Body of pancreas (tissue), 4 donors: ENCODE data around the gene ZNF574. TPM values are rescaled to one million over a fixed set of nuclear protein-coding genes. Genes with fewer than 3 reads are reported as not detected.

Source experiments
- ATAC-seq: fragments of 150-250 bp; one replicate; pipeline ENCODE4 v1.9.1; 2016
- DNase-seq, 4 donors: peaks; one replicate each; pipeline ENCODE4 v3.0.0-alpha.2; 2019
- H3K27ac ChIP-seq, 4 donors: fragments of 200-600 bp; sonication (generic); 1 replicate in 3 of 4; 2 replicates in 1 of 4; pipeline versions ENCODE4 v1.5.1 to v1.6.1; 2016 to 2019; ENCODE audit warnings: mild to moderate bottlenecking in 1 of 4, mixed read lengths in 1 of 4, moderate library complexity in 1 of 4
- H3K27me3 ChIP-seq, 2 donors: fragments of 200-600 bp; sonication (generic); one replicate each; pipeline ENCODE4 v1.6.0; 2016; ENCODE audit warnings: mild to moderate bottlenecking in 1 of 2
- H3K36me3 ChIP-seq, 2 donors: fragments of 200-600 bp; sonication (generic); replicated peaks in 1 of 2; 2 replicates each; pipeline ENCODE4 v1.5.1; 2016; ENCODE audit warnings: low read depth in 2 of 2; ENCODE audit not compliant: insufficient read depth in 1 of 2
- H3K4me1 ChIP-seq: fragments of 200-600 bp; sonication (generic); one replicate; pipeline ENCODE4 v1.6.0; 2016
- H3K4me3 ChIP-seq, 2 donors: fragments of 200-600 bp; sonication (generic); 1 replicate in 1 of 2; 2 replicates in 1 of 2; pipeline ENCODE4 v1.5.1; 2016 to 2019
- H3K9me3 ChIP-seq, 3 donors: fragments of 200-600 bp; sonication (generic); 1 replicate in 2 of 3; 2 replicates in 1 of 3; pipeline ENCODE4 v1.5.1; 2016
- CTCF ChIP-seq, 7 experiments: fragments of 450-650 bp in 4 of 7; fragments of 200-600 bp in 3 of 7; sonication (generic) in 3 of 7; IDR thresholded peaks; one replicate each; pipeline ENCODE4 v1.5.1; 2016 to 2019; ENCODE audit warnings: antibody characterized with exemption in 7 of 7
- POLR2A ChIP-seq, 3 donors: fragments of 450-650 bp; IDR thresholded peaks; one replicate each; pipeline ENCODE4 v1.6.1; 2016; ENCODE audit warnings: antibody characterized with exemption in 3 of 3, mild to moderate bottlenecking in 2 of 3
- WGBS, 2 donors: methylation state at CpG; one replicate each; pipeline ENCODE4 v1.1.5; 2017; 5-methylcytosine and 5-hydroxymethylcytosine counted together
- intact Hi-C: fragments of 100-400 bp; cut with DNase I; formaldehyde crosslinking; loops from one replicate; pipeline ENCODE4 v1.15.1; 2023
- total RNA-seq, 2 donors: library from RNA; depleted of rRNA; stranded (reverse); fragments of >200 nt; gene quantifications; one replicate each; pipeline ENCODE4 v1.1.0, GENCODE V29; 2016

Gene ZNF574
- total RNA-seq, 2 donors from 2014 or later = 8.6 to 14.2 TPM

- no peak for ATAC-seq
- no peaks in the 10 kb centered on the region for H3K9me3 ChIP-seq
- no peak for DNase-seq
- H3K4me3 ChIP-seq = no peak overlapping the region
- H3K4me1 ChIP-seq = peaks cover 33% of the 10 kb centered on the region
- intact Hi-C loops = no loop called here
- peaks cover 19 to 22% of the 10 kb centered on the region in 2 donors for H3K36me3 ChIP-seq
- TF ChIP-seq POLR2A (IDR thresholded peaks at IDR 0.05) (no peak), CTCF (IDR thresholded peaks at IDR 0.05) (no peak)
- no peak overlapping the region for H3K27ac ChIP-seq
- H3K27me3 ChIP-seq = no peaks in the 10 kb centered on the region
- 60 to 73% methylated on average over 8 to 15 of the region's 15 CpGs for WGBS, 2 donors
Measured at GRCh38 chr19:42078538-42079275, 2.7 kb downstream of the ZNF574 start.

GRCh38 chr19:42079276-42079669 lies 3.3 kb downstream of the ZNF574 start:
- 85% methylated on average over 8 to 16 of the region's 16 CpGs for WGBS, 2 donors
- TF ChIP-seq CTCF (IDR thresholded peaks at IDR 0.05) = no peak
- no peak for TF ChIP-seq POLR2A (IDR thresholded peaks at IDR 0.05)

GRCh38 chr19:42079886-42080763 lies 4.2 kb downstream of the ZNF574 start:
- no peak for ATAC-seq
- peaks cover 19 to 22% of the 10 kb centered on the region in 2 donors for H3K36me3 ChIP-seq
- no peak overlapping the region for H3K27ac ChIP-seq
- peaks cover 27% of the 10 kb centered on the region for H3K4me1 ChIP-seq
- DNase-seq = no peak
- H3K9me3 ChIP-seq = no peaks in the 10 kb centered on the region
- no peak for TF ChIP-seq POLR2A (IDR thresholded peaks at IDR 0.05)
- no peak for TF ChIP-seq CTCF (IDR thresholded peaks at IDR 0.05)
- H3K27me3 ChIP-seq = no peaks in the 10 kb centered on the region
- intact Hi-C loops = no loop called here
- 93 to 98% methylated on average over 11 to 33 of the region's 44 CpGs for WGBS, 2 donors
- no peak overlapping the region for H3K4me3 ChIP-seq

More at GRCh38 chr19:42079276-42079669, 3.3 kb downstream of the ZNF574 start:
- H3K9me3 ChIP-seq = no peaks in the 10 kb centered on the region
- peaks cover 19 to 22% of the 10 kb centered on the region in 2 donors for H3K36me3 ChIP-seq
- H3K4me1 ChIP-seq = peaks cover 33% of the 10 kb centered on the region
- H3K27ac ChIP-seq = no peak overlapping the region
- H3K27me3 ChIP-seq = no peaks in the 10 kb centered on the region
- no peak overlapping the region for H3K4me3 ChIP-seq
- intact Hi-C loops = no loop called here
- DNase-seq = no peak
- ATAC-seq = no peak

GRCh38 chr19:42080764-42081375 lies 4.9 kb downstream of the ZNF574 start:
- Histone ChIP-seq H3K9me3 (no peaks in the 10 kb centered on the region), H3K27ac (no peak overlapping the region), H3K4me1 (peaks cover 25% of the 10 kb centered on the region), H3K4me3 (no peak overlapping the region), H3K27me3 (no peaks in the 10 kb centered on the region), H3K36me3 (peaks cover 19 to 22% of the 10 kb centered on the region in 2 donors)
- WGBS, 2 donors = 85 to 90% methylated on average over 14 to 27 of the region's 28 CpGs
- intact Hi-C loops = no loop called here
- DNase-seq (no peak), ATAC-seq (no peak)
- TF ChIP-seq POLR2A (IDR thresholded peaks at IDR 0.05) (no peak), CTCF (IDR thresholded peaks at IDR 0.05) (no peak)
